ENCODE measurements around the gene ERN2.

Gene ERN2

DNA sequence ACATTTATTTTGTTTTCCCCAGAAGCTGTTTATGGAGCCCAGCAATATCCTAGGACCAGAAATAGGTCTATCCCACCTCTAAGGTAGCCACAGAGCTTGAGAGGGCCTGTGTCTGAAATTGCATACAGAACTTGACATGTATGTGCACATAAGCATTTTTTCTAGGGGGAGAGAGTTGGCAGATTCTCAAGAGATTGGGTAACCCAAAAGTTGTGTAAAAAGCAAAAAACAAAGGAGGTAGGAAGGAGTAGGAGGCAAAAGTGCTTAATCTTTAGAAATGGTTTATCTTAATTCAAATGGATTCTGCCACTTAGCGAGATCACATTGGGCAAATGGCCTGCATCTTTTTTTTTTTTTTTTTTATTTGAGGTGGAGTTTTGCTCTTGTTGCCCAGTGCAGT is 30.8 kb downstream of the ERN2 start:
- DNase-seq, result no peak

DNA sequence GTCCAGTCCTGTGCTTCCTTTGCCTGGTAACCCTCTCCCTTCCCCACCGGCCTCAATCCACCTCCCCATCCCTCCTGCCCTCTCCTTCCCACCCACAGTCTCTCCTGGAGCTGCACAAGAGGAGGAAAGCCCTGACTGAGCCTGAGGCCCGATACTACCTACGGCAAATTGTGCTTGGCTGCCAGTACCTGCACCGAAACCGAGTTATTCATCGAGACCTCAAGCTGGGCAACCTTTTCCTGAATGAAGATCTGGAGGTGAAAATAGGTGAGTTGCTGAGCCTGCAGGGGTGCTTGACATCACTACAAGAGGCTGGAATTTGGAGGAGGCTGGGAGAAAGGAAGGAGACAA is 33.1 kb downstream of the ERN2 start:
- DNase-seq, result no peak

DNA sequence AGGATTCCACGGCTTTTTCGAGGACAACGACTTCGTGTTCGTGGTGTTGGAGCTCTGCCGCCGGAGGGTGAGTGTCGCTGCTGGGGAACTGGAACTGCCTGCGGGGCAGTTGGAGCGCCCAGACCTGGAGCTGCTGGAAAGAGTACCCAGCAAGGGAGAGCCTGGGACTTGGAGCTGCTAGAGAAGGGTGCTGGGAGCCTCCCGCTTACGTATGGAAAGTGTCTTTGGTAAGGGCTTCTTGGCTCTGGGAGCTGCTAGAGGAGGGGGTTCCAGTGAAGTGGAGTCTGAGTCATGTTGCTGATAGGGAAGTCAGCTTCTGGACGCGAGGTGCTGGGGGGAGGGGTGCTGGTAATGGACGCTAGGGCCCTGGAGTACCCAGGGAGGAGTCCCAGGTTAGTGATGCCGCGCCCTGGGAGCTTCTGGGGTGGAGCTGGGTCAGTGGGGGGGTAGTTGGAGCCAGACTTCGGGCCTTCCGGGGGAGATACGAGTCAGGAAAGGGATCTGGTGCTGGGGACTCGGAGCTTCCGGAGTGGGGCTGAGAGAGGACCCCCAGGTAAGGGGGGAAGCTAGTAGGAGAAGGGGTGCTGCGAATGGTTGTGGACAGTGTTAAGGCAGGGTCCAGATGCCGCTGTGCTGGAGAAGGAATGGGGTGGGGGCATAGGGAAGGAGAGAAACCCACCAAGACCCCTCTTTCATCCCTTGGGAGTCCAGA is 33.6 kb downstream of the ERN2 start:
- peak; percentile 60 for DNase-seq

DNA sequence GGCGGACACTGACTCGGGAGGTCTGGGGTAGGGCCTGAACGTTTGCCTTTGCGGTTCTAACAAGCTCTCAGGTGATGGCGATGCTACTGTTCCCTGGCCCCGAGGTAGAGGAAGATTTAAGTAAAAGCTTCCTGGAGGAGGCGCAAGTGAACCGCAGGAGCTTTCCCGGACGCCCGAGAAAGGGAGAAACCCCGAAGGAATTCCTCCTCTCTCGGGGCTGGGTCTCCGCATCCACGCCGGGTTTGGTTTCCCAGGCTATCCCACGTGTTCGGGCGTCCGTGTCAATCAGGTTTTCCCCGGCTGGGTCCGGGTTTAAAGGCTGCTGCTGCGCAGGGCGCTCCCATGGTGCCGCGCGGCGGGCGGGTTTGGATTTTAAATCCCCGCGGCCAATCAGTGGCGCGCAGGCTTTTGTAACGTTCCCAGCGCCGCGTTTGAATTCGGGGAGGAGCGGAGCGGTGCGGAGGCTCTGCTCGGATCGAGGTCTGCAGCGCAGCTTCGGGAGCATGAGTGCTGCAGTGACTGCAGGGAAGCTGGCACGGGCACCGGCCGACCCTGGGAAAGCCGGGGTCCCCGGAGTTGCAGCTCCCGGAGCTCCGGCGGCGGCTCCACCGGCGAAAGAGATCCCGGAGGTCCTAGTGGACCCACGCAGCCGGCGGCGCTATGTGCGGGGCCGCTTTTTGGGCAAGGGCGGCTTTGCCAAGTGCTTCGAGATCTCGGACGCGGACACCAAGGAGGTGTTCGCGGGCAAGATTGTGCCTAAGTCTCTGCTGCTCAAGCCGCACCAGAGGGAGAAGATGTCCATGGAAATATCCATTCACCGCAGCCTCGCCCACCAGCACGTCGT is 34.4 kb downstream of the ERN2 start, which contains the start of gene PLK1:
Gene PLK1 (plus strand): TSS at position 460 of the 844 bp plus-strand sequence. CDS start 44 bp downstream, at position 504.
- DNase-seq, result peak; percentile 92

DNA sequence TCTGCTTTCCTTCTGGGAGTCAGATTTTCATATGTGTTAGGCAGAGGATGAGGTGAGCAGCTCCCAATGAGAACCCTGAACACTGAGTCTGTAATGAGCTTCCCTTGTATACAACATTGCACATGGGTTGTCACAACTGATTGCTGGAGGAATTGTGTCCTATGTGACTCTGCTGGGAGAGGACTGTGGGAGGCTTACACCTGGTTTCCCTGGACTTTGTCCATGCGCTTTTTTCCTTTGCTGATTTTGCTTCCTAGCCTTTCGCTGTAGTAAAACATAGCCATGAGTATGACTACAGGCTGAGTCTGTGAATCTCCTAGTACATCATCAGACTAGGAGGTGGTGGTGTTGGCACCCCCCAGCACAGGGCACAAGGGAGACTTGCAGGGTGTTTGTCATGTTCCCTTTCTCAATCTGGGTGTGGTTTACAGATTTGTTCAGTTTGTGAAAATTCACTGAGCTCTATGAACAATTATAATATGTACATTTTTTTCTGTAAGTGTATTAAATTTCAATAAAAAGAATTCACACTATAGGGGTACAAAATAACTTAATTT is 36.0 kb downstream of the ERN2 start:
- no peak for DNase-seq

DNA sequence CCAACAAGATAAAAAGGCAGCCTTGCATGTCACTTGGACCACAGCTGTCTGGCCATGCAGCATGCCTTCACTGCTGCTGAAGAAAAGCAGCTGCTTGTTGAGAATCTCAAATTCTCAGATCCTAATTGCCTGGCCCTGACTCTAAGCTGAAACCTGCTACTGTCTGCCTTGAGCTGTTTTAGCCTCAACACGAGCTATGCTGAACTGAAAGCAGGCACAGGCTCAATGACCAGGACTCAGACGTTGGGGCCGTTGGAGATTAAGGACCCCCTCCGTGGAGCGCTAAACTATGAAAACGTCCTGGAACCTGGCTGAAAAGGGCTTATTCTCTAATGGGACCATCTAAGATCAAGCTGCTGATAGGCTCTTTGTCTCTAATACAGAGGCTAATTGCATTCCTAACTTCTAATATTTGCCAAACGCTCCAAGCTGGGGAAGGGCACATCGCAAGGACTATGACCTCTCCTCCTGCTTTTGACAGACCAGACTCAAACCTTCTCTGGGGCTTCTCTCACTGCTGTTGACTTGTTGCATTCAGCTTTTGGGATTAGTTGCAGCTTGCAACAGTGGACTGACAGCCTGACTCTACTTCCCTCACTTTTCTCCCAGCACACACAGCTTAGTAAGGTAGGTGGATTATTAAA is 38.9 kb downstream of the ERN2 start:
- no peak for DNase-seq

DNA sequence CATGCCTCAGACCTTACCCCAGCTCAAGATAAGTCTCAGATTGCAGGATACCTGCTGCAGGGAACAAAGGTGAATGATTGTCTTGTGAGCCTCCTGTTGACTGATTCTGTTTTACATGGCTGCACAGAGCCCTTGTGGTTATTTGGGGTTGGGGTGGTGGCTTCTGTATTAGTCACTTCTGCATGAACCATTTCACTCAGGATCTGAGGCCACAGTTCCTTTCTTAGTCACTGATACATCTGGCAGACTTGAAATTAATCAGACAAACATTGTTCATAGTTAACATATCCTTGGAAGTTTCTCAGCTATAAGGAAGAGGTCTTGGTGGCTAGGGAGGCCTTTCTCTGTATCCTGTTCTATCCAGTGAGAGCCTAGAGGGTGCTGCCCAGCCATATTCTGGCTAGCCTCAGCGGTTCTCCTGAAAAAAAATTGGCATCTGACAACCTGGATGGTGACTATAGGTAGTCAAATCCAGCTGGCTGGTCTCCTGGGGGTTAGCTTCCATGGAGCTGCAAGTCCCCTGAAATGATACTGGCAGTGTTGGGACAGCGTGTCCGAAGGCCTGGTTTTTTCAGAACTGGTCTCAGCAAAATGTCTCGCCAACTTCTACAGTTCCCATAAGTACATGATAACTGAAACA is 42.8 kb downstream of the ERN2 start:
- DNase-seq, result no peak

DNA sequence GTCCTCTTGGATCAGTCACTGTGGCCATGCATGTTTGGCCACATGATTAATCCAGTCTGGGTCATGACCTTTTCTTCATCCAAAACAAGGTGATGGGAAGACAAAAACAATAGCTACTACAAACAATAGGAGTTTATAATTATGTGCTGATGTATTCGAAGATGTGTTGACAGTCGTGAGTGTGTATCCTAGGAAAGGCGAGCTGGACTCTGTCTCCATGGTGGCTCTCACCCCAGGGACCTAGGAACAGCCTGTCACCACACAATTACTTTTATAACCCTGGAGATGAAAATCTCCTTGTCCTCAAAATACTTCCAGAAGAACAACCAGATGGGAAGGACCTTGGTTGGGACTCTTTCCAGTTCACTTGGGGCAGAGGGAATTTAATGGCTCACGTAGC is 44.1 kb downstream of the ERN2 start:
- DNase-seq, result no peak

DNA sequence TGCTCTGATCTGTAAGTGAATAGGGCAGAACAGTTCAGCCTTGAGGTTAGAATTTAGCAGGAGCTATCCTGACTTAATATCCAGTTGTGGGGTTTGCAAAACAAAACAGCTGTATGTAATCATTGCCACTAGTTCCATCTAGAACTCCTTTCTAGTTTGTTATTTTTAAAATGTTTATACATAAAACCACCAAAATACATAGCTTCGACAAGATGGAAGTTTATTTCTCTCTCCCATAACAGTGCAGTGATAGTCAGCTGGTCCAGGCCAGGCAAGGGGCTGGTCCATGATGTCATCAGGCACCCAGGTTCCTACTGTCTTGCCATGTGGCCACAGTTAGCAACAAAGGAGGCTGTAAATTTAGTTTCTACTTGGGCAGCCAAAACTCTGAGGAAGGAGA is 44.8 kb downstream of the ERN2 start:
- DNase-seq, result no peak

DNA sequence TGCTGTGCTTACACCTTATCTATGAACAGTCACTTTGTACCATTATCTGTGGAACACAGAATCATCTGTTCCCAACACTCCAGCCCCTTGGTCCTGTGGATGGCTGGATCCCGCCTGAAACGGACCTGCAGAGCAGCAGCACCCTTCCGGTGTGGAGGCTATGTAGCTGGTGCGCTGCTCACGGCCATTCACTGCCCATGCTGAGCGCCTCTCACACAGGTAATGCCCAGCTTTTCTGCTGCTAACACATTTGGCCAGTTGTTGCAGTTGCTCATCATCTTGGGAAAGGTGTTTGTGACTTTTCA is 45.7 kb downstream of the ERN2 start:
- DNase-seq, result no peak

DNA sequence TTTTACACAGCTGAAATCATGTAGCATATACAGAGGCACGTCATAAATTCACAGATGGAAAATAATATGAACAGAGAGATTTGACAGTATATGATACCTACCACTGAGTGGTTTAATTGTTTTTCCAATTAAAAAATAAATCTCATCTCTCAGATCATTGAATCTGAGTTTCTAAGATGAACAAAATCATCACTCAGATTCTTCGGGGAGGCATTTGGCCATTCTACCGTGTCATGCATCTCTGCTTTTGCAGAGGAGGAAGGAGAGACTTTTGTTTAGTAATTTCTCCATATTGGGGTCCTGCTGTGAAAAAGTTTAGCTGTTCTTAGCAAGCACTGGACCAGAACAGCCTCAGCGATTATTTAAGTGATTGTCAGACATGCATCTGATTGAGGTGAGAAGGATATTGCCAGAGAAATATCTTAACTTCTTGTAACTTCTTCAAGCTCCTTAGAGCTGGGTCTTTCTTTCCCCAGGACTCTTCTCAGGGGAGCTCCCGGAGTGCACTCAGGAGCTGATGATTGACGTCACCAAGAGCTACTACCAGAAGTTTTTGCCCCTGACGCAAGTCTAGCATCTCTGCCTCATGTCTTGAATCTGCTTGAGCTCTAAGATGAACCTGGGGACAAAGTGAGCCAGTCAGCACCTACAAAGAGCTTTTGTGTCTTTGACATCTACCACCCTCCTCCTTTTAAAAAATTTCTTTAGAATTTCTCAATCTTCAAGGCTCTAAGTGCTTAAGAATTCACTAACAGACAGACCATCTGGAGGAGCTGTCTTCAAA is 46.3 kb downstream of the ERN2 start:
- DNase-seq, result no peak

DNA sequence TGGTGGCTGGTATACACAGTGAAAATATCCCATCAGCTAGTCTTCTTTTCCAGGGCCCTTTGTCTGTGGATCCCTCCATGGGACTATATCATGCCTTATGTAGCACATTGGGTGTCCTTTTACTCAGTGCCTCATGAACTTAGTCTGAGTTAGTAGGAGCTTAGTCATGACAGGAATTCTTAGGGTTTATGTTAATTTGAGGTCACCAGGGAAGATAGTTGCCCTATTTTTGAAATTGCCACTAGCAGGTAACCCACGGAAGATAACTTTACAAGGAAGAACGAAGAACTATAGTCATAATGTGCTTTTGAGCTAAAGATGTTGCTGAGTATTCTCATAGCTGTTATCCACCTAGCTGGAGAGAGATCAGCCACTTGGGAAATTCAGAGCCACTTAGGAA is 49.1 kb downstream of the ERN2 start:
- DNase-seq, result no peak

DNA sequence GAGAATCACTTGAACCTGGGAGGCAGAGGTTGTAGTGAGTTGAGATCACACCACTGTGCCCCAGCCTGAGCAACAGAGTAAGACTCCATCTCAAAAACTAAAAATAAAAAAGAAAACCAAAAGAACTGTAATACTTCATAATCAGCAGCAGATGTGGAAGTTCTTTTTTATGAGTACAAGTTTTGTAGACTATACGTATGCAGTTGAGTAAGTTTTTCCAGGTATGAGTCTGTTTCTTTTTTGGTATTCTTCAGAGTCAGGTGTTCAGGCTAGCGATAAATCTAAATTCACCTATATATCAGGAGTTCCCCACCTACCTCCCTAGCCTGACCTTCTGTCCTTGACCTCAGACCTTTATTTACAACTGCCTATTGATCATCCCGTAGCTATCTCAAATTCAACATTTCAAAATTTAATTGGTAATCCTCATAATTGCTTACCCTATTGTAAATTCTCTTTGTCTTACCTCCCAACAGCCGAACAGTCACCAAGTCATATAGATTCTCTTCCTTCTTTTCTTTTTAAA is 61.0 kb downstream of the ERN2 start:
- no peak for DNase-seq

DNA sequence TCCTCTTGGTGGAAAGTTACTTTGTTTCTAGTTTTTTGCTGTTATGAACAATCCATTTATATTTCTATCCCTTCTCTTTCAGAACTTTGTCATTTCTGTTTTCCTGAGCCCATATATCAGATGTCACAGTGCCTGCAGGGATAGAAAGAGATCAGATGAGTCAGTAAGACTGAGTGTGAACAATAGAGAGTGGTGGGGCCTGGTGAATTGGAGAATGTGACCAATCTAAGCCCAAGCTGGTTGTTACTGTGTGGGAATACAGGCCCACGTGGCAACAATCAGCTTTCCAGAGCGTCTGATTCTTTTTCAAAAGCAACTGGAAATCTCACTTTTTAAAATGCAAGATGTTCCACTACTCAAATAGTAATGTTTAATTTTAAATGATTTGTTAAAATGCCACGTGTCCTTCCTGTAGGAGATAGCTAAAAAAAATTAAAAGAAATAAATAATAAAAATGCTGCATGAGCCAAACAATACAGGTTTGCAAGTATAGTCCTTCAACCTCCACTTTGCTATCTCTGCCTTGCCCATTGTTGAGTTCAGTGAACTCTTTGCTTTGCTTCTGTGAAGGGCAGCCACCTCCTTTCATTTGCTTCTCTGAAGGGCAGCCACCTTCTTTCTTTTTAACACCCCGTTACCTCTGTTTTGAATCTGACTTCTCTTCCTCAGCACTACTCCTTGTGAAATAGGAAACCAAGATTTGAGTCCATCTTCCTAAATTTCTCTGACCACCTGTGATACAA is 62.2 kb downstream of the ERN2 start:
- no peak for DNase-seq

DNA sequence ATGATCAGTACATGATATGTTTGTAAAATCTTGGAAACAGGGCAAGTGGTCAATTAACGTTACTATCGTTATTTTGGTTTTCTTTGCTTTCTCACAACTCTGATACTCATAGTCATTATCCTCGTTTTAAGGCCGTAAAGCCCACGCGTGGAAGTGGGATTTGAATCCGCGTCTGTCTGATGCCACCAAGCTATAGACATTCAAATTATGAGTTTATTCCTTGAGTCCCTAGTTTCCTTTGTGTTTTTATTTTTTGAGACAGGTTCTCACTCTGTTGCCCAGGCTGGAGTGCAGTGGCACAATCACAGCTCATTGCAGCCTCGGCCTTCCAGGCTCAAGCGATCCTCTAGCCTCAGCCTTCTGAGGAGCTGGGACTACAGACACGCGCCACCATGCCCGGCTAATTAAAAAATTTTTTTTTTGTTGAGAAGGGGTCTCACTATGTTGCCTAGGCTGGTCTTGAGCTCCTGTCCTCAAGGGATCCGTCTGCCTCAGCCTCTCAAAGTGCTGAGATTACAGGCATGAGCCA is 70.7 kb downstream of the ERN2 start:
- no peak for DNase-seq

DNA sequence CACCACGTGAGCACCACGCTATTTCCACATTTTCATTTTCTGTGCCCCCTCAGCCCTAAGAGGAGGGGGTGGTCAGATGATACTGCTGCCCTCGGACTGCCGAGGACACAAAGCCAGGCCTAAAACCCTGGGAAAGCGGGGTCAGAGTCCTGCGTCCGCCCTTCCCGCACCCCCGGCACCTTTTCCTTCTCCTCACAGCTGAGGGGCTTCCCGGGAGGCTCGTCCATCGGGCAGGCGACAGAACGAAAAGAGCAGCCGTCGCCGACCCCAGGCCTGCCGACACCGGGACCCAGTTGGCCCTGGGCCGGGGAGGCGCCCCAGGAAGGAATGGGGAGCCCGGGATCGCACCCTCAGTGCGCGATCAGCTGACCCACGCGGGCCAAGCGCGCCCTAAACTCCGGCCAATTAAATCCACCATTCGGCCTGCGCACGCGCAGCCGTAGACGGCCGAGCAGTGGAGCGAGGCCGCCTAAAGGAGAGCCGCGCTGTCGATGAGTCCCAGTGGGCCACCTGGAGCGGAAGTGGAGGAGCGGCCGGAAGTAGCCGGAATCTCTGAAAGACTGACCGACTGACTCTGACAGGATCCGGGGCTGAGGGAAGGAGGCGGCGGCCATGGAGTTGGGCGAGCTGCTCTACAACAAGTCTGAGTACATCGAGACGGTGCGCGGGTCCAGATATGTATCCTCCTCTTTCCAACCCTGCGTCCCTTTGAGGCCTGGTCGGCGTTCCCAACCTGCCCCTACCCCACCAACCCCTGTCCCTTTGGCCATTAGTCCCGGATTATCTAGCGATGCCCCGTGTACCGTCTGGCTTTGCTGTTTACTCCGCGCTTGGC is 71.9 kb downstream of the ERN2 start, which contains the start of the genes DCTN5 and PALB2:
Gene DCTN5 (plus strand): TSS at position 536 of the 835 bp plus-strand sequence. CDS start 77 bp downstream, at position 613.
Gene PALB2 (minus strand): TSS at position 380 of the 835 bp plus-strand sequence. CDS start 153 bp downstream, at position 227.
- DNase-seq, result peak; percentile 97

DNA sequence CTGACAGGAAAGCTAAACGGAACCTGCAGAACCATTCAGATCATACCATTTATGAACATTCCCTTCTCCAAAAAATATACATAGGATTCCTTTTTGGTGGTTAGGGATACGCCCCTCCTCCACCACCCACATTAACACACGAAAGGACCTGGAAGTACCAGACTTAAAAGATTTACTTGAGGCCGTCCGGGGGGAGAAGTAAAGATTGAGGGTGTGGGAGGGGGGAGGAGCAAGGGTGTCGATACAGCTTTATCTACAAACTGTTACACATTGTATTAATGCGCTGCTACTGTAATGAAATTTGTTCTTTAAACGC is 72.4 kb downstream of the ERN2 start:
- no peak for DNase-seq
